Subcutaneous abdominal adipose tissue (tissue), 5 donors: ENCODE measurements around the gene TOB1.
"Not testable (repeated sequence)": the region's sequence is repeated elsewhere in the genome, so short reads cannot be mapped to it uniquely, and the experiment has no call there.

ENCODE experiments used
- H3K27ac ChIP-seq: one replicate; pipeline ENCODE4 v1.7.0; 2013; ENCODE audit warnings: low read depth, mild to moderate bottlenecking, inconsistent platforms, low read length, moderate library complexity
- H3K27me3 ChIP-seq, 5 donors: one replicate each; pipeline ENCODE4 v1.7.0; 2013; ENCODE audit warnings: low read length in 5 of 5, inconsistent platforms in 1 of 5; ENCODE audit not compliant: control insufficient read depth in 5 of 5, insufficient read depth in 4 of 5
- H3K36me3 ChIP-seq, 5 donors: one replicate each; pipeline ENCODE4 v1.7.0; 2013; ENCODE audit warnings: low read length in 5 of 5; ENCODE audit not compliant: control insufficient read depth in 5 of 5, insufficient read depth in 5 of 5
- H3K4me1 ChIP-seq, 5 donors: one replicate each; pipeline ENCODE4 v1.7.0; 2013; ENCODE audit warnings: low read length in 5 of 5, mild to moderate bottlenecking in 3 of 5, moderate library complexity in 1 of 5; ENCODE audit not compliant: control insufficient read depth in 5 of 5, insufficient read depth in 5 of 5
- H3K4me3 ChIP-seq, 5 donors: one replicate each; pipeline ENCODE4 v1.7.0; 2013; ENCODE audit warnings: low read length in 5 of 5, low read depth in 1 of 5
- H3K9ac ChIP-seq, 5 donors: one replicate each; pipeline ENCODE4 v1.7.0; 2013; ENCODE audit warnings: low read length in 5 of 5, mild to moderate bottlenecking in 4 of 5, moderate library complexity in 3 of 5
- H3K9me3 ChIP-seq, 5 donors: one replicate each; pipeline ENCODE4 v1.7.0; 2013; ENCODE audit warnings: low read length in 5 of 5; ENCODE audit not compliant: control insufficient read depth in 5 of 5
- donor health status: healthy.
- donor health status: healthy.
- donor health status: healthy.
- donor health status: healthy.
- donor health status: healthy.

The TOB1 gene

GRCh38 chr17:50883850-50884438, 17.8 kb upstream of the TOB1 start:
- no peak overlapping the region for H3K9ac ChIP-seq
- no peaks in the 10 kb centered on the region for H3K36me3 ChIP-seq
- peaks cover 0 to 3% (median 0%) of the 10 kb centered on the region in 5 donors for H3K4me1 ChIP-seq
- no peaks in the 10 kb centered on the region for H3K27me3 ChIP-seq
- no peak overlapping the region for H3K4me3 ChIP-seq
- H3K27ac ChIP-seq, result no peak overlapping the region
- peaks cover 0 to 5% (median 0%) of the 10 kb centered on the region in 5 donors for H3K9me3 ChIP-seq

GRCh38 chr17:50882851-50883250, 16.7 kb upstream of the TOB1 start:
- no peak overlapping the region for H3K27ac ChIP-seq
- H3K36me3 ChIP-seq, result no peaks in the 10 kb centered on the region
- H3K4me3 ChIP-seq, result no peak overlapping the region
- H3K9ac ChIP-seq, result no peak overlapping the region
- H3K27me3 ChIP-seq, result no peaks in the 10 kb centered on the region
- peaks cover 0 to 5% (median 0%) of the 10 kb centered on the region in 5 donors for H3K9me3 ChIP-seq
- H3K4me1 ChIP-seq, result peaks cover 0 to 3% (median 0%) of the 10 kb centered on the region in 5 donors

- Histone ChIP-seq H3K4me3 (no peak overlapping the region), H3K27me3 (no peaks in the 10 kb centered on the region), H3K4me1 (no peaks in the 10 kb centered on the region), H3K36me3 (no peaks in the 10 kb centered on the region), H3K9me3 (peaks cover 0 to 5% (median 0%) of the 10 kb centered on the region in 5 donors), H3K9ac (no peak overlapping the region), H3K27ac (no peak overlapping the region)
These were observed 15.0 kb upstream of the TOB1 start for GRCh38 chr17:50881182-50881581.

GRCh38 chr17:50879086-50879485, 12.9 kb upstream of the TOB1 start:
- Histone ChIP-seq H3K36me3 (no peaks in the 10 kb centered on the region), H3K27ac (no peak overlapping the region), H3K9ac (no peak overlapping the region), H3K4me3 (no peak overlapping the region), H3K27me3 (no peaks in the 10 kb centered on the region), H3K4me1 (peaks cover 0 to 13% (median 4%) of the 10 kb centered on the region in 5 donors), H3K9me3 (peaks cover 0 to 5% (median 0%) of the 10 kb centered on the region in 5 donors)

GRCh38 chr17:50877838-50878237, 11.7 kb upstream of the TOB1 start:
- Histone ChIP-seq H3K36me3 (no peaks in the 10 kb centered on the region), H3K9ac (no peak overlapping the region), H3K9me3 (peaks cover 0 to 5% (median 0%) of the 10 kb centered on the region in 5 donors), H3K27ac (no peak overlapping the region), H3K27me3 (no peaks in the 10 kb centered on the region), H3K4me3 (no peak overlapping the region), H3K4me1 (peaks cover 0 to 19% (median 10%) of the 10 kb centered on the region in 5 donors)

- not testable (repeated sequence) for H3K4me3 ChIP-seq, H3K27ac ChIP-seq, H3K36me3 ChIP-seq, H3K9me3 ChIP-seq, H3K9ac ChIP-seq, H3K27me3 ChIP-seq
- H3K4me1 ChIP-seq, result peaks cover 0 to 24% (median 18%) of the 10 kb centered on the region in 5 donors
These were observed 10.9 kb upstream of the TOB1 start for GRCh38 chr17:50877042-50877441.

GRCh38 chr17:50875074-50875473, 8.9 kb upstream of the TOB1 start:
- Histone ChIP-seq H3K36me3 (no peaks in the 10 kb centered on the region), H3K27ac (no peak overlapping the region), H3K9me3 (peaks cover 0 to 3% (median 0%) of the 10 kb centered on the region in 5 donors), H3K27me3 (no peaks in the 10 kb centered on the region), H3K4me1 (peaks cover 0 to 24% (median 21%) of the 10 kb centered on the region in 5 donors), H3K9ac (no peak overlapping the region), H3K4me3 (no peak overlapping the region)

GRCh38 chr17:50872710-50873424, 6.7 kb upstream of the TOB1 start:
- H3K36me3 ChIP-seq, result no peaks in the 10 kb centered on the region
- peaks cover 0 to 36% (median 28%) of the 10 kb centered on the region in 5 donors for H3K4me1 ChIP-seq
- H3K9ac ChIP-seq, result no peak overlapping the region
- H3K27me3 ChIP-seq, result no peaks in the 10 kb centered on the region
- no peaks in the 10 kb centered on the region for H3K9me3 ChIP-seq
- no peak overlapping the region for H3K4me3 ChIP-seq
- H3K27ac ChIP-seq, result peak overlapping the region; percentile 37

GRCh38 chr17:50871898-50872297, 5.7 kb upstream of the TOB1 start:
- H3K36me3 ChIP-seq, result no peaks in the 10 kb centered on the region
- H3K9me3 ChIP-seq, result no peaks in the 10 kb centered on the region
- peaks cover 0 to 43% (median 31%) of the 10 kb centered on the region in 5 donors for H3K4me1 ChIP-seq
- no peak overlapping the region for H3K9ac ChIP-seq
- no peak overlapping the region for H3K27ac ChIP-seq
- no peaks in the 10 kb centered on the region for H3K27me3 ChIP-seq
- no peak overlapping the region for H3K4me3 ChIP-seq

GRCh38 chr17:50871364-50871763, 5.2 kb upstream of the TOB1 start:
- Histone ChIP-seq H3K4me3 (no peak overlapping the region), H3K27ac (no peak overlapping the region), H3K9me3 (no peaks in the 10 kb centered on the region), H3K9ac (no peak overlapping the region), H3K27me3 (no peaks in the 10 kb centered on the region), H3K4me1 (peaks cover 0 to 43% (median 31%) of the 10 kb centered on the region in 5 donors), H3K36me3 (no peaks in the 10 kb centered on the region)
